ENCODE results near the gene STK39. TPM values are rescaled to one million over a fixed set of nuclear protein-coding genes. Genes with fewer than 3 reads are reported as not detected.

The STK39 gene
- polyA plus RNA-seq, 1 donor (not counting 4 experiments of a cell fraction or from before 2014, with no cell fraction given) = 20.7 TPM

DNA sequence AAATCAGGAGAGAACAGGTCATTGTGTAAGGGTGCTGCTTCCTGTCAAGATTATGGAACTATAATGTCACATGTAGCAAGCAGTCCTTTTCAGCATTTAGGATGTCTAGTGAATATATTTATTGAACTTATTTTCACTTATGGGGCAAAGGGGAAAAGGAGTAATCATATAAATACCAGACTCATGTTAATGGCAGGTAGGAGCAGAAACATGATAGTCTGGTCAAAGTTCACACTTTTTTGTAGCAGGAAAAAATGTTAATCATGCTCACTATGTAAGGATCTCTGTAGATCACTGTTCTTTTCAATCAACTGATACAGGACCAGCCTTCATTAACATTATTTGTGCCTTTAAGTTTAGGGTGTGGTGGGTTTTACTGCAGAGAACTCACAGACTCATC lies 219.0 kb downstream of the STK39 start:
- H3K9me1 ChIP-seq (ENCODE audit: control insufficient read depth, extremely low read depth, insufficient read depth, low read length) = no peaks in the 10 kb centered on the region
- no peaks in the 10 kb centered on the region for H3K36me3 ChIP-seq (ENCODE audit: control insufficient read depth in 2 of 2, extremely low read depth in 1 of 2, insufficient read depth in 2 of 2, low read length in 2 of 2)
- no peaks in the 10 kb centered on the region for H3K9me3 ChIP-seq (ENCODE audit: control insufficient read depth, low read depth, low read length)
- H3K9ac ChIP-seq (ENCODE audit: control insufficient read depth, extremely low read depth, insufficient read depth, low read length) = no peak overlapping the region
- dilution Hi-C loops (cut with MboI; ENCODE audit: extremely low pct_ligation_motif_present, low sequenced_read_pairs) = no loop called here
- FAIRE-seq (no peak), DNase-seq (ENCODE audit: low read depth, low spot score) (no peak)
- H3K79me2 ChIP-seq (ENCODE audit: control insufficient read depth, insufficient read depth, low read length) = no peaks in the 10 kb centered on the region
- H3K4me1 ChIP-seq (ENCODE audit: control insufficient read depth, extremely low read depth, insufficient read depth, low read length) = no peaks in the 10 kb centered on the region
- no peaks in the 10 kb centered on the region for H4K20me1 ChIP-seq (ENCODE audit: control insufficient read depth, extremely low read depth, insufficient read depth, low read length)
- H3K27ac ChIP-seq (ENCODE audit: control insufficient read depth, insufficient read depth, low read length) = no peak overlapping the region
- no peaks in the 10 kb centered on the region for H3K27me3 ChIP-seq (ENCODE audit: control insufficient read depth, extremely low read depth, insufficient read depth, low read length)
- no peak for TF ChIP-seq EZH2 (IDR thresholded peaks at IDR 0.05; ENCODE audit: low read length)
- TF ChIP-seq, protein P1, sequence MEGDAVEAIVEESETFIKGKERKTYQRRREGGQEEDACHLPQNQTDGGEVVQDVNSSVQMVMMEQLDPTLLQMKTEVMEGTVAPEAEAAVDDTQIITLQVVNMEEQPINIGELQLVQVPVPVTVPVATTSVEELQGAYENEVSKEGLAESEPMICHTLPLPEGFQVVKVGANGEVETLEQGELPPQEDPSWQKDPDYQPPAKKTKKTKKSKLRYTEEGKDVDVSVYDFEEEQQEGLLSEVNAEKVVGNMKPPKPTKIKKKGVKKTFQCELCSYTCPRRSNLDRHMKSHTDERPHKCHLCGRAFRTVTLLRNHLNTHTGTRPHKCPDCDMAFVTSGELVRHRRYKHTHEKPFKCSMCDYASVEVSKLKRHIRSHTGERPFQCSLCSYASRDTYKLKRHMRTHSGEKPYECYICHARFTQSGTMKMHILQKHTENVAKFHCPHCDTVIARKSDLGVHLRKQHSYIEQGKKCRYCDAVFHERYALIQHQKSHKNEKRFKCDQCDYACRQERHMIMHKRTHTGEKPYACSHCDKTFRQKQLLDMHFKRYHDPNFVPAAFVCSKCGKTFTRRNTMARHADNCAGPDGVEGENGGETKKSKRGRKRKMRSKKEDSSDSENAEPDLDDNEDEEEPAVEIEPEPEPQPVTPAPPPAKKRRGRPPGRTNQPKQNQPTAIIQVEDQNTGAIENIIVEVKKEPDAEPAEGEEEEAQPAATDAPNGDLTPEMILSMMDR (optimal IDR thresholded peaks at IDR 0.05 in 1 of 3, IDR thresholded peaks at IDR 0.05 in 1 of 3, conservative IDR thresholded peaks at IDR 0.05 in 1 of 3; ENCODE audit: extremely low read depth in 1 of 3, insufficient read depth in 2 of 3, low read length in 3 of 3) = no peak
- H2AFZ ChIP-seq (ENCODE audit: control insufficient read depth, low read length) = no peak overlapping the region
- no peak overlapping the region for H3K4me2 ChIP-seq (ENCODE audit: control insufficient read depth, extremely low read depth, insufficient read depth, low read depth, low read length)
- H3K4me3 ChIP-seq (ENCODE audit: control insufficient read depth in 2 of 3, extremely low read depth in 1 of 3, insufficient read depth in 2 of 3, low read depth in 1 of 3, low read length in 3 of 3) = no peak overlapping the region

DNA sequence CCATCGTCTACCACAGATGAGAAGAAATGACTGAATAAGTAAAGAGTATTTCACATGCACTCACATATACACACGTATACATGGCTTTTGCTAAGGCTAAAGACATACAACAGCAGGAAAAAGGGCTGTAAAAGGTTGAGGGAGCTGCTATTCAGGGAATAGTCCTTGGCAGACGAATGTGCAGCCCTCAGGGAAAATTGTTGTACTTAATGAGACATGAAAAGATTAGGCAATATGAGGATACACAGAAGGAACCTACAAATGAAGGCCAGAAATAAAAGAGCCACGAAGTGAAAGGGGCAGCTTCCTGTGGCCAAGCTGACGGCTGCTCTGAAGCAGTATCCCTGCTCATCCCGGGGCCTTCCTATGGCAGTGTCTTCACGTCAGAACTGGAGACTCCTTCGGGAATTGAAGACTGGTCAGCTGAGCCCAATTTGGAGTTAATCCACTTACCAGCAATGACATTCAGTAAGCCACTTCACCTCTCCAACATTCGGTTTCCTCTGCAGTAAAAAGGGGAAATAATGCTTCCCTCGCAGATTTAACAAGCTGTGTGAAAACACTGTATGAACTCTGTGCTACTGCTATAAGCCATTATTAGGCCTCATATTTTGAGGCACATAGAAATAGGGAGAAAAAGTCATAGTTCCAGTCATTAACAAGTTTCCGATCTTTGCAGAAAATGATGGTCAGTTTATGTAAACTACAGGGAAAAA lies 221.8 kb downstream of the STK39 start:
- no peak for DNase-seq (ENCODE audit: low read depth, low spot score)
- no peaks in the 10 kb centered on the region for H3K27me3 ChIP-seq (ENCODE audit: control insufficient read depth, extremely low read depth, insufficient read depth, low read length)
- H3K4me3 ChIP-seq (ENCODE audit: control insufficient read depth in 2 of 3, extremely low read depth in 1 of 3, insufficient read depth in 2 of 3, low read depth in 1 of 3, low read length in 3 of 3) = no peak overlapping the region
- dilution Hi-C loops (cut with MboI; ENCODE audit: extremely low pct_ligation_motif_present, low sequenced_read_pairs) = no loop called here
- H2AFZ ChIP-seq (ENCODE audit: control insufficient read depth, low read length) = no peak overlapping the region
- H4K20me1 ChIP-seq (ENCODE audit: control insufficient read depth, extremely low read depth, insufficient read depth, low read length) = no peaks in the 10 kb centered on the region
- H3K9ac ChIP-seq (ENCODE audit: control insufficient read depth, extremely low read depth, insufficient read depth, low read length) = no peak overlapping the region
- H3K36me3 ChIP-seq (ENCODE audit: control insufficient read depth in 2 of 2, extremely low read depth in 1 of 2, insufficient read depth in 2 of 2, low read length in 2 of 2) = no peaks in the 10 kb centered on the region
- TF ChIP-seq, protein P1 (optimal IDR thresholded peaks at IDR 0.05 in 1 of 3, IDR thresholded peaks at IDR 0.05 in 1 of 3, conservative IDR thresholded peaks at IDR 0.05 in 1 of 3; ENCODE audit: extremely low read depth in 1 of 3, insufficient read depth in 2 of 3, low read length in 3 of 3) = no peak
- TF ChIP-seq EZH2 (IDR thresholded peaks at IDR 0.05; ENCODE audit: low read length) = no peak
- no peak for FAIRE-seq
- H3K9me1 ChIP-seq (ENCODE audit: control insufficient read depth, extremely low read depth, insufficient read depth, low read length) = no peaks in the 10 kb centered on the region
- H3K27ac ChIP-seq (ENCODE audit: control insufficient read depth, insufficient read depth, low read length) = no peak overlapping the region
- no peaks in the 10 kb centered on the region for H3K9me3 ChIP-seq (ENCODE audit: control insufficient read depth, low read depth, low read length)
- H3K4me1 ChIP-seq (ENCODE audit: control insufficient read depth, extremely low read depth, insufficient read depth, low read length) = no peaks in the 10 kb centered on the region
- H3K79me2 ChIP-seq (ENCODE audit: control insufficient read depth, insufficient read depth, low read length) = no peaks in the 10 kb centered on the region
- no peak overlapping the region for H3K4me2 ChIP-seq (ENCODE audit: control insufficient read depth, extremely low read depth, insufficient read depth, low read depth, low read length)
